GM18873 (cell line): ENCODE data around the gene DPM3.

Experiments
- ATAC-seq: cut with Tn5 transposase; IDR thresholded peaks from one replicate; pipeline ENCODE4 v1.9.1; 2021; ENCODE audit warnings: mild to moderate bottlenecking, moderate library complexity, moderate number of reproducible peaks; ENCODE audit not compliant: unreplicated experiment, low FRiP score

DPM3 gene

DNA sequence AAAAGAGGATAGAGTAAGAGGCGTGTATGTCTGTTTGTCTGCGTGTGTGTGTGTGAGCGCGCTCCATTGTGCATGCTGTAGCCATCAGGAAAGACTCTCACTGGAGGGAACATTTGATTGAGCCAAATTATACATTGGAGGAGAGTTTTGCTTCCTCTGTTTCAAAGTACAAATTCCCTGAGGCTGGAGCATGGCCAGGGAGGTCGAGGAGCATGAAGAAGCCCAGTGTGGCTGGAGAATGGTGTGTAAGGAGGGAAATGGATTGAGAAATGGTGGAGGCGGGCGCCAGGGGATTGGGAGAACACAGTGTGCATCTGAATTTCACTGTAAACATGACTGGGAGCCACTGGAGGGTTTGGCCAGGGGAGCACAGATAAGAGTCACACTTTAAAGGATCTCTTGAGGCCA is 34.7 kb downstream of the DPM3 start:
- no peak for ATAC-seq

DNA sequence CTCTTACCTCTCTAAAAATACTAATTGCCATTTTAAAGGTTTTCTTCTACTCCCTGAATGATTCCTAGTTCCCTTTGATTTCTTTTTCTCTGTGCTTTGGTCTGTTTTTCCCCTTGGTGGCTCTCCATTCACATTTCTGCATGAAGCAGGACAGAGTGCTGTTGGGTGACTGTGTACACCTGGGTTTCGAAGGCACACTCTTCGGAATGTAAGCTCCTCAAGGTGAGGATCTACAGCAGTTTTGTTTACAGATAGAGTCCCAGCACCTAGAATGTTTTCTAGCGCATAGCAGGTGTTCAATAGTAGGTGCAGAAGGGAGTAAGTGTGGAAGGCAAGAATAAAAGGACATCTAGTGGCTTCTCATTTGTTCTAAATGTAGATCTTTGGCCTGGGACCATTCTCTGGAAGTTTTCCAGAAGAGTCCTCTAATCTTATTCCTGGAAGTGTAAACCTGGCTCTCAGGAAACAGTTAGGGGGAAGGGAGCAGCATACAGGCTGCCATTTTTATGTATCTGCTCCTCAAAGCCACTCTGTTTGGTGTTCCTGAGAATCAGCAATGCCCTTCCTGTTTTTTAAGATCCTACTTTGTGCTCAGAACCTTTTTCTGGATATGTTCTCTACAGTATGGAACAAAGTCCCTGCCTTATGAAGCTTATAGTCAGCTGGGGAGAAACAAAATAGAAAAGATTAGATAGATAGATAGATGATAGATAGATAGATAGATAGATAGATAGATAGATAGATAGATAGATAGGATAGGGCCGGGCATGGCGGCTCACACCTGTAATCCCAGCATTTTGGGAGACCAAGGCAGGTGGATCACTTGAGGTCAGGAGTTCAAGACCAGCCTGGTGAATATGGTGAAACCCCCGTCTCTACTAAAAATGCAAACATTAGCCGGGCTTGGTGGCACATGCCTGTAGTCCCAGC is 35.5 kb downstream of the DPM3 start:
- no peak for ATAC-seq

DNA sequence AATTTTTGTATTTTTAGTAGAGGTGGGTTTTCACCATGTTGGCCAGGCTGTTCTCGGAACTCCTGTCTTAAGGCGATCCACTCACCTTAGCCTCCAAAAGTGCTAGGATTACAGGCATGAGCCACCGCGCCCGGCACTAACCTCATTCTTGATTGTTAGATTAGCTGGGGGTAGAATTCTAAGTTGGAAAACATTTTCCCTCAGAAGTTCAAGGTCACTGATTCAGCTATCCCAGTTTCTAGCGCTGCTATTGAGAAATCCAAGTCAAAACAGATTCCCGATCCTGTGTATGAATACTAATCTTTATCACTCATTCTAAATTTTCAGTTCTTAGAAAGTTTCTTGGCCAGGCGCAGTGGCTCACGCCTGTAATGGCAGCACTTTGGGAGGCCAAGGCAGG is 37.0 kb downstream of the DPM3 start:
- no peak for ATAC-seq

DNA sequence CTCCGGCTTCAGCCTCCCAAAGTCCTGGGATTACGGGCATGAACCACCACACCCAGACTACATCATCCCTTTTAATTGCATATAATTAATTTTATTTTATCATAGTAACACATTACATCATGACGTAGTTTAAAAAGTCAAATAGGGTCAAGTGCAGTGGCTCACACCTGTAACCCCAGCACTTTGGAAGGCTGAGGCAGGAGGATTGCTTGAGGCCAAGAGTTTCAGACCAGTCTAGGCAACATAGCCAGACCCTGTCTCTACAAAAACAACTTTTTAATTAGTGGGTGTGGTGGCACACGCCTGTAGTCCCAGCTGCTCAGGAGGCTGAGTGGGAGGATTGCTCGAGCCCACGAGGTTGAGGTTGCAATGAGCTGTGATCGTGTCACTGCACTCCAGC is 41.0 kb downstream of the DPM3 start:
- no peak for ATAC-seq

DNA sequence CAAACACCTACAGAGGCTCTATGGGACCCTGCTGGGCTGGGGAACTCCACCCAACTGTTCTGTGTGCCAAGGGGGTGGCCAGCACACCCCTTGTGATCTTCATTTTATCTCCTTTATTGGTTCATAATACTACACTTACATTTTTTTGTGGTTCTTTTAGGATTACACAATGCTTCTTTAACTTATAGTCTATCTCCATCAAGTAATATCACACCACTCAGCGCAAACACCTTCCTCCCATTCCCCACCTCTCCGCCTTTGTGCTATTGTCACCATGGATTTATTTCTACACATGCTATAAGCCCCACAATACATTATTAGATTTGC is 45.7 kb downstream of the DPM3 start:
- no peak for ATAC-seq

DNA sequence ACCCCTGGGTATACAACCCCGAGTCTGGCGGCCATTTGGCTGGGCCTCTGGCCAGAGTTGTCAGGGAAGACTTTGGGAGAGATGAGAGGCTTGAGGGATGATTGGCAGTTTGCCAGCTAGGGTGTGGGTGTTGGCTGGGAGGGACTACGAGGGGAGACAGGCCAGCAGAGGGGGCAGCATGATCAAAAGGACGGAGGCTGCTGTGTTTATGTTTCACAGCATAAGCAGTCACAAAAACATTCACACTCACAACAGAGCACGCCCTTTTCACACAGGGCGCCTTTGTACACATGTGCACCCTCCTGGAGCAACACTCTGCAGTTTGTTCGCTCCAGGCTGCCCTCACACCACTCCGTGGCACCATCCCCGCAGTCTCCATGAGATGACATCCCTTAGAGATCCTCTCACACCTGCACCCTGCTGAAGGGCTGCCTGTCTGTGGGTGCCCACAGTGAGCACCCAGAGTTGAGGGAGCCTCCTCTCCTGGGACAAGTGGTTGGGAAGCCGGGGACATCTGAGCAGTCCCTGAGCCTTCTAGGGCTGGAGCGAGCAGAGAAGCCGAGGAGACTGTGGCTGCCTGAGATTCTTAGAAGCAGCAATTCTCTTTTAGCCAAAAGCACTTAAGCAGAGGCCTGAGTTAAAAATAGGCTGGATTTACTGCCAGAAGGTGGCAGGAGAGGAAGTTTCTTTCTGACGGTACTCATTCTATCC is 46.3 kb downstream of the DPM3 start:
- ATAC-seq, result no peak

DNA sequence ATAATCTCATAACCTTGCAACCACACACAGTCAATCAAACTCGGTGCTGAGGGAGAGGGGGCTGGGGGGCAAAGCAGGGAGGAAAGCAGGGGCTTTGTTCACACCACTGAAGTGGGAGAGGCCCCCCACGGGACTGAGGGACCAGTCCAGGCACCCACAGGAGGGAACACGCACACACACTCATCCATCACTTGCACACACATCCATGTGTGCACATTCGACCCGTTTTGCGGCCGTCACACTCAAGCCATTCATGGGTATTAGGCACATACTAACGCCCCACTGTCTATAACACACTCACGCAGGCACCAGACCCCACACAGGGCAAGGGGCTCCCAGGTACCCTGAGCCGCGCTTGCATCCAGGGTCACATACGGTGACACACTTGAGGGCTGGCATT is 47.7 kb downstream of the DPM3 start:
- no peak for ATAC-seq

DNA sequence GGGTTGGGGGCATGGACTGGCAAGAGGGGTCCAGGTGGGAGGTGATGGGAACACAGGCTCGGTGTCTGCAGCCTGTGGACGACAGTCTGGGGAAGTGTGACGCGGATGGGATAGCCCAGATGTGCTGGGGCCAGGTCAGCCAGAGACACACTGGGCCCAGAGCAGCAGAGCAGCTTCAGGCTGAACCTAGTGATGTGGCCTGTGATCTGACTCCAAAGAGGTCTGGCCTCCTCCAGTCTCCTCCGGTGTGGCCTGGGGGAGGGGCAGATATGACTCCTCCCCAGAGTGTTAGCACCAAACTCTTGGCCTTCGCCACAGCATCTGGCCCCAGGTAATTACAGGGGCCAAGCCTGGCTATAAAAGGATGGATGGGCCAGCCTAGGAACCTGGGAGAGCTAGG is 48.2 kb downstream of the DPM3 start:
- no peak for ATAC-seq

DNA sequence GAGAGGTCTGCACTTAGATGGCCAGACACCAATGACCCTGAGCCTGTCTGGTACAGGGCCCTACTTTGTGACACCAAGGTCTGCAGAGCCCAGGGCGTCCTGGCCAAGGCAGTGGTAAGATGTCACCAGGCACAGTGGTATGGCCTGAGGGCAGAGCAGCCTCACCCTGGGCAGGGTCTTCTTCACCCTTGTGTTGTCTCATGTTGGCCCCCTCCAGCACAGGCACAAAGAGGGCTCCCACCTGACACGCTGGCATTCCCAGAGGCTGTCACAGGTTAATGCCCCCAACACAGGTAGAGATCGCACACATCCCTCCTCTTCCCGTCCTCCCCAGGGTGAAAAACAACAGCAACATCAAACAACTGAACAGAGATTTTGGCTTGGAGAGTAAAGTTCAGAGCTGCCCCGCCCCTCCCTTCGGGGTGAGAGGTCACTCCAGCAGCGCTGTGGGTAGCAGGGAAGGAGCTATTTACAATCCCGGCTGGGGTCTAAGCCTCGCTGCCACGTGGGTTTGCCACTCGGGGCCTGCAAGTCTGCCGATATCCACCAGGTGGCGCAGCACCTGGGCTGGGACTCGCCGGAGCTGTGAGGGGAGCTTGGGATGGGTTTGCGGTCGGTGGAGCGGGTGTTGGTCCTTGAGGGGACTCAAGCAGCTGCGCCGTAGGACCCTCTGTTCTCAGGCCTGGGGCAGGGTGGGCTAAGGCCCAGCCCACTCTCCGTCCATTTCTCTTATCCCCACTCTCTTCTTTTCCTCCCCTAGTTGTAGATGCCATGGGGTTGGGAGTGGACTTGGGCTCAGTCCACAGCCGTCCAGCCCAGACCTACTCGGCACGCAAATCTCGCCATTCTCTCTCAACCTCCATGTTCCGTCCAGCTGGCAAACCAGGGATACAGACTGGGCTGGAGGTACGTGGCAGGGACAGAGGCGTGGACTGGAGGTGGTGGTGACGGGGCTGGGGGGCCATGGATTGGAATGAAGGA is 49.0 kb downstream of the DPM3 start:
- ATAC-seq, result no peak
